ENCODE measurements around the gene THSD7B.
A peak's percentile ranks its signal among the peaks of the same experiment; 100 is the strongest.

Gene THSD7B

DNA sequence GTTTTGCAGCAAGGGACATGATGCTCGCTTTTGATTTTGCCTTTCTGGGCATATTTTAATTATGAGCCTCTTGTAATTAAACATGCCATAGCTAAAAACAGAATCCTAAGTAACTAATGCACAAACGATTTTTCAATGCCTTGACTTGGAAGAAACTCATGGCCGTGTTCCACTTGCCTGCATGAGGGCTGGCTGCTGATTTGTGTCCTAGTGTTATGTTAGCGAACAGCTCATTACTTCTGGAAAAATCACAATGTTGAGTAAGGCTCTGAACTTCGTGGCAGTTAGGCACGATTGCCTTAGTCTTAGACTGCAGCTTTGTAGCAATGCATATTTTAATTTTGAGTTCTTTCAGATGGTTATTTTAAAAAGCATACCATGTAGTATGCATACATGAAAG, 4.5 kb downstream of the THSD7B start:
- no peak overlapping the region for H3K4me3 ChIP-seq (ENCODE audit: low read depth, low read length)
- TF ChIP-seq CTCF (IDR thresholded peaks at IDR 0.05; ENCODE audit: control insufficient read depth, extremely low read depth, insufficient read depth): no peak
- no peak for DNase-seq (ENCODE audit: low read depth)

GRCh38 chr2:136770384-136770783, 5.0 kb downstream of the THSD7B start:
- H3K4me3 ChIP-seq (ENCODE audit: low read depth, low read length): no peak overlapping the region
- TF ChIP-seq CTCF (IDR thresholded peaks at IDR 0.05; ENCODE audit: control insufficient read depth, extremely low read depth, insufficient read depth): no peak
- no peak for DNase-seq (ENCODE audit: low read depth)

DNA sequence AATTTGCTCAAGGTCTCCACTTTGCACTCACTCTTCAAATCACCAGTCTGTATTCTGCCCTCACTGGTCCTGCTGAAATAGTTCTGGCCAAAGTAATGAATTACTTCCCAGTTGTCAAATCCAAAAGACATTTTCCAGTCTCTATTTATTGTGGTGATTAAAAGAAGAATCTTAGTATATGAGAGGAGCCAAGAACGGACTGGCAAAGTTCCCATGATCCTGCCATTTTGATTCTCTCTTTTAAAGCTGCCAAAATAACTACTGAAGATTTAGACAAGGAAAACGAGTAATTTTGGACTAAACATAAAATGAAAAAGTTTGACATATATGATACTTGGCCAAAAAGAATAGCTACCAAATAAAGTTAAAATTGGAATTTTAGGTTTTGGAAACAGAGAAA, 12.0 kb downstream of the THSD7B start:
- DNase-seq (ENCODE audit: low read depth): no peak
- no peak for TF ChIP-seq CTCF (IDR thresholded peaks at IDR 0.05; ENCODE audit: control insufficient read depth, extremely low read depth, insufficient read depth)
- no peak overlapping the region for H3K4me3 ChIP-seq (ENCODE audit: low read depth, low read length)

DNA sequence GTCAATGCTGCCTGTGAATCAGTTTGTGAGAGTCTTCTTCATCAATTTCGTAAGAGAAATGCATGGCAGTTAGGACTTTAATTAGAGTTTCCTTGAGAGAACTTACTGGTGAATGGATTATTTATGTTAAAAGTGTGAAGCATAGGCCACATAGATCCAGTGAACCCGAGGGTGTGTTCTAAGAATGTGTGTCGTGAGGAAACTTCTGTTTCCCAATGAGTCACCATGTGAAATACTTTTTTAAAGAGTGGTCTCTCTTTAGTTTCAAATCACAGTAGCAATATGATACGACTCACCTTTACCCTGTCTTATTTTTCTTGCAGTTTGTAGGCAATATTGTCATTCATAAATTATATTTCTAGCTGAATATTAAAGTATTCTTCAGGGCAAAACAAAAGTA, 18.5 kb downstream of the THSD7B start:
- H3K4me3 ChIP-seq (ENCODE audit: low read depth, low read length): no peak overlapping the region
- no peak for DNase-seq (ENCODE audit: low read depth)
- no peak for TF ChIP-seq CTCF (IDR thresholded peaks at IDR 0.05; ENCODE audit: control insufficient read depth, extremely low read depth, insufficient read depth)

- H3K4me3 ChIP-seq (ENCODE audit: low read depth, low read length): no peak overlapping the region
- DNase-seq (ENCODE audit: low read depth): no peak
- no peak for TF ChIP-seq CTCF (IDR thresholded peaks at IDR 0.05; ENCODE audit: control insufficient read depth, extremely low read depth, insufficient read depth)
Observed at GRCh38 chr2:136785215-136785614, 19.9 kb downstream of the THSD7B start.

- TF ChIP-seq CTCF (IDR thresholded peaks at IDR 0.05; ENCODE audit: control insufficient read depth, extremely low read depth, insufficient read depth): no peak
- DNase-seq (ENCODE audit: low read depth): no peak
- no peak overlapping the region for H3K4me3 ChIP-seq (ENCODE audit: low read depth, low read length)
Observed at GRCh38 chr2:136787970-136788369, 22.6 kb downstream of the THSD7B start.

- DNase-seq (ENCODE audit: low read depth): no peak
- TF ChIP-seq CTCF (IDR thresholded peaks at IDR 0.05; ENCODE audit: control insufficient read depth, extremely low read depth, insufficient read depth): peak; percentile 12; the same call in 1 of the 2 replicates
- H3K4me3 ChIP-seq (ENCODE audit: low read depth, low read length): no peak overlapping the region
Observed at GRCh38 chr2:136796339-136796738, 31.0 kb downstream of the THSD7B start.

Data from LNCaP clone FGC (cell line).